KMS-11 (cell line): Measurements from ENCODE around the gene NCOA1.

Experiments used
- H2AFZ ChIP-seq: fragments of 200-600 bp; sonication (generic); 2 replicates; pipeline ENCODE4 v1.6.1; 2016; ENCODE audit warnings: antibody characterized with exemption, mixed run types, low read depth
- H3K27ac ChIP-seq: fragments of 200-600 bp; sonication (generic); 2 replicates; pipeline ENCODE4 v1.6.1; 2016; ENCODE audit warnings: mild to moderate bottlenecking, mixed run types
- H3K27me3 ChIP-seq: fragments of 200-600 bp; sonication (generic); 2 replicates; pipeline ENCODE4 v1.6.1; 2017; ENCODE audit warnings: mild to moderate bottlenecking, low read depth, mixed run types, moderate library complexity; ENCODE audit not compliant: insufficient read depth
- H3K36me3 ChIP-seq: fragments of 200-600 bp; sonication (generic); 2 replicates; pipeline ENCODE4 v1.6.1; 2017; ENCODE audit warnings: mild to moderate bottlenecking, mixed run types; ENCODE audit not compliant: insufficient read depth
- H3K4me1 ChIP-seq: fragments of 200-600 bp; sonication (generic); 2 replicates; pipeline ENCODE4 v1.6.1; 2016; ENCODE audit warnings: mild to moderate bottlenecking, low read depth, mixed run types; ENCODE audit not compliant: poor library complexity, severe bottlenecking
- H3K4me2 ChIP-seq: fragments of 200-600 bp; sonication (generic); 2 replicates; pipeline ENCODE4 v1.7.0; 2016; ENCODE audit warnings: mild to moderate bottlenecking, mixed run types
- H3K4me3 ChIP-seq: fragments of 200-600 bp; sonication (generic); IDR thresholded peaks from 2 replicates; pipeline ENCODE4 v1.6.1; 2017; ENCODE audit warnings: low read depth, low read length, mixed read lengths; ENCODE audit not compliant: insufficient read depth
- H3K79me2 ChIP-seq: fragments of 200-600 bp; sonication (generic); 2 replicates; pipeline ENCODE4 v1.6.1; 2016; ENCODE audit warnings: low read depth, mixed run types; ENCODE audit not compliant: insufficient read depth
- H3K9ac ChIP-seq: fragments of 200-600 bp; sonication (generic); 2 replicates; pipeline ENCODE4 v1.6.1; 2016; ENCODE audit warnings: mild to moderate bottlenecking, mixed run types
- H4K20me1 ChIP-seq: fragments of 200-600 bp; sonication (generic); 2 replicates; pipeline ENCODE4 v1.6.1; 2016; ENCODE audit warnings: mild to moderate bottlenecking, mixed run types; ENCODE audit not compliant: insufficient read depth
- CTCF ChIP-seq: fragments of 200-600 bp; sonication (generic); conservative IDR thresholded peaks from 2 replicates; pipeline ENCODE4 v1.6.1; 2017; ENCODE audit warnings: low read depth, mild to moderate bottlenecking, antibody characterized with exemption, low read length, moderate library complexity, mixed read lengths

NCOA1 gene

DNA sequence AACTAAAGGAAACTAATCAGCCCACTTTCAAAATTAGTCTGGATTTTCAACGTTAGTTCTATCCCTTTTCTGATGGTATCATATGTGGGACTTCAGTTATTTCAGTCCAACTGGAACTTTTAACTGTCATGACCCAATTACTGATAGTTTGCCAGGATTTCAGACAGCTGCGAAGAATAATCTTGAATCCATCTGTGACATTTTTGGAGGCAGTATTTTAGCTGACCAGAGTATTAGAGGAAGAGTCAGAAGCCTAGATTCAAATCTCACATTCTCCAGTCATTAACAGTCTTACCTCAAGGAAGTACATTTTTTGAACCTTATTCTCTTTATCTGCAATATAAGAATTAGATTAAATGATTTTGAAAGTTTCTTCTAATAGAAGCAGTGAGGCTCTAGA, 220.8 kb downstream of the NCOA1 start:
- Histone ChIP-seq H3K4me1 (no peaks in the 10 kb centered on the region), H3K36me3 (no peaks in the 10 kb centered on the region), H3K27me3 (no peaks in the 10 kb centered on the region), H3K79me2 (no peaks in the 10 kb centered on the region), H3K9ac (no peak overlapping the region), H3K4me2 (no peak overlapping the region), H3K27ac (no peak overlapping the region), H2AFZ (no peak overlapping the region), H3K4me3 (no peak overlapping the region), H4K20me1 (no peaks in the 10 kb centered on the region)
- TF ChIP-seq CTCF, result no peak

- Histone ChIP-seq H3K79me2 (no peaks in the 10 kb centered on the region), H3K36me3 (no peaks in the 10 kb centered on the region), H3K4me3 (no peak overlapping the region), H3K27me3 (no peaks in the 10 kb centered on the region), H3K4me2 (no peak overlapping the region), H3K9ac (no peak overlapping the region), H3K27ac (no peak overlapping the region), H2AFZ (no peak overlapping the region), H3K4me1 (no peaks in the 10 kb centered on the region), H4K20me1 (no peaks in the 10 kb centered on the region)
- TF ChIP-seq CTCF, result no peak
Measured at GRCh38 chr2:24712296-24712695, 221.2 kb downstream of the NCOA1 start.

DNA sequence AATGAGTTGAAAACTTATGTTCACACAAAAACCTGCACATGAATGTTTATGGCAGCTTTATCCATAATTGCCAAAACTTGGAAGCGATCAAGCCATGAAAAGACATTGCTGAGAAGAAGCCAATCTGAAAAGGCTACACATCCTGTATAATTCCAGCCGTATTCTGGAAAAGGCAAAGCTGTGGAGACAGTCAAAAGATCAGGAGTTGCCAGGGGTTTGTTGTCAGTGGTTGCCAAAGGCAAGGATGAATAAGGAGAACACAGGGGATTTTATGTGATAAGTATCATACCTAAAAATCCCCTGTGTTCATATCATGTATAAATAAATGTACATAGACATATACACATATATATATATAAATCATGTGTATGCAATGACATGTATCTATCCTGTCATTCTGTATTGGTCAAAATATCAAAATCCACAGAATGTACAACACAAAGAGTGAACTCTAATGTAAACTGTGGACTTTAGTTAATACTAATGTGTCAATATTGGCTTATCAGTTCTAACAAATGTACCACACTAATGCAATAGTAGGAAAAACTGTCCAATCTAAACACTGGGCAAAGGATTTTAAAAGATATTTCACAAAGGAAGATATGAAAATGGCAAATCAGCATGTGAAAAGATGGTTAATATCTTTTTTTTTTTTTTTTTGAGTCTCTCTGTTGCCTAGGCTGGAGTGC, 226.4 kb downstream of the NCOA1 start:
- Histone ChIP-seq H3K79me2 (no peaks in the 10 kb centered on the region), H2AFZ (no peak overlapping the region), H3K27me3 (no peaks in the 10 kb centered on the region), H3K27ac (no peak overlapping the region), H3K4me1 (peaks cover 8% of the 10 kb centered on the region), H3K4me3 (no peak overlapping the region), H3K36me3 (no peaks in the 10 kb centered on the region), H3K4me2 (no peak overlapping the region), H4K20me1 (no peaks in the 10 kb centered on the region), H3K9ac (no peak overlapping the region)
- no peak for TF ChIP-seq CTCF

GRCh38 chr2:24720310-24720709, 229.3 kb downstream of the NCOA1 start:
- Histone ChIP-seq H4K20me1 (no peaks in the 10 kb centered on the region), H3K36me3 (no peaks in the 10 kb centered on the region), H3K4me2 (no peak overlapping the region), H3K27me3 (no peaks in the 10 kb centered on the region), H3K9ac (no peak overlapping the region), H3K79me2 (no peaks in the 10 kb centered on the region), H3K27ac (no peak overlapping the region), H2AFZ (no peak overlapping the region), H3K4me1 (peaks cover 8% of the 10 kb centered on the region), H3K4me3 (no peak overlapping the region)
- TF ChIP-seq CTCF, result no peak
